HG02759 (cell line): ENCODE data around the gene SRSF8.

Experiments used
- ATAC-seq: cut with Tn5 transposase; IDR thresholded peaks from one replicate; pipeline ENCODE4 v1.9.1; 2021; ENCODE audit warnings: mild to moderate bottlenecking, moderate library complexity; ENCODE audit not compliant: unreplicated experiment

Gene SRSF8

DNA sequence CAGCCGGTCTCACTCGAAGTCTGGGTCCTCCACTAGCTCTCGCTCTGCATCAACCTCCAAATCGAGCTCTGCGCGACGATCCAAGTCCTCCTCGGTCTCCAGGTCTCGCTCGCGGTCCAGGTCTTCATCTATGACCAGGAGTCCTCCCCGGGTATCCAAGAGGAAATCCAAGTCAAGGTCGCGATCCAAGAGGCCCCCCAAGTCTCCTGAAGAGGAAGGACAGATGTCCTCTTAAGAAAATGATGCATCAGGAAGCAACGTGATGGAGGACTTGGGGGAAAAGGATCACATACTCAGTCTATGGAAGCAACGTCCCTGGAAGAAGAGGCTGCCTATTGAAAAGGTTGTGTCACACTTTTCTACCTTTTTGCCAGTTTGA, 1.1 kb downstream of the SRSF8 start:
- no peak for ATAC-seq

DNA sequence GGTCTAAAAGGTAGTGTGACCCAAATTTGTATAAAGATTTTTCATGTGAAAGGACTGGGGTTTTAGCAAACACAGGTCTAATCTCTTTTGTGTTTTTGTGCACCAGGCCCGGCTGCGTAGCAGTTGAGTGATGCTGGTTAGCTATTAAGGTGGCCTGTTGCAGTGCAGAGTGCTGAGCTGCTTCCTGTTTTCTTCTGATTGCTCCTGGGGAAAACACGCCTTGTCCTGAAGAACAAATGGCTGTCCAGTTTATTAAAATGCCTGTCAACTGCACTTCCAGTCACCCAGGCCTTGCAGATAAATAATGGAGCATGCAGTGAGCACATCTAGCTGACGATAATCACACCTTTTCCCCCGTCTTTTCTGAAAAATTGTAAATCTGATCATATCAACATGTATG, 1.8 kb downstream of the SRSF8 start:
- ATAC-seq, result peak; percentile 64

DNA sequence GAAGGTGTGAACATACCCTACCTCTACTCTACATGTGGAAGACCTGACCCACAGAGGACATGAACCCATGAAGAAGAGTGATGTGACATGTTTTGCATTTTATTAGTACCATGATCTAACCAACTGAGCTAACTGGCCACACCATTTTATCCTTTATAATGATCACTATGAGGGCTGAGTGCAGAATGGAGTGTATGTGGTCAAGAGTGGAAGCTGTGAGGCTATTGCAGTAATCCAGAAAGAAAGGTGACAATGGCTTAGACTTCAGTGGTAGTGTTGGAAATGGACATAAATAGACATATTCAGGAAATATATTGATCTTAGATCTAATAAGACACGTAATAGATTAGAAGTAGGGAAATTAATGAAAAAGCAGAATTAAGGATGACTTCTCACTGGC, 3.8 kb downstream of the SRSF8 start:
- no peak for ATAC-seq

DNA sequence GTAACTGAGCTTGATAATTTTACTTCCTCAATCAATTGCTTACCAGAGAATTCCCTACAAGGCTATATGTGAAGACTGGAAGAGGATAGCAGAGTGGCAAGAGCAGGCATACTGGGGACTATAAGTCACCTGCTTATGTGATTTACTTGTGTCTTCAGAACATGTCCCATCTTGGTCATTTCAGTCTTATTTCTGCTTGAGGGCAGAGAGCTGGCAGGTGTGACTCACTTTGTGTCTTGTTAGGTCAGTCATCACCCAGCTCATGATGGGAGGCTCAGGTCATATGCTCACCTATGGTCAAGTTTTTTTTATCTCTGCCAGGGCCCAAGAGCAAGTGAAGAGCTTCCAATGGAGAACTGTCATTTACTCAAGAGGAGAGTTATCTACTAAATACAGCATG, 6.2 kb downstream of the SRSF8 start:
- no peak for ATAC-seq

DNA sequence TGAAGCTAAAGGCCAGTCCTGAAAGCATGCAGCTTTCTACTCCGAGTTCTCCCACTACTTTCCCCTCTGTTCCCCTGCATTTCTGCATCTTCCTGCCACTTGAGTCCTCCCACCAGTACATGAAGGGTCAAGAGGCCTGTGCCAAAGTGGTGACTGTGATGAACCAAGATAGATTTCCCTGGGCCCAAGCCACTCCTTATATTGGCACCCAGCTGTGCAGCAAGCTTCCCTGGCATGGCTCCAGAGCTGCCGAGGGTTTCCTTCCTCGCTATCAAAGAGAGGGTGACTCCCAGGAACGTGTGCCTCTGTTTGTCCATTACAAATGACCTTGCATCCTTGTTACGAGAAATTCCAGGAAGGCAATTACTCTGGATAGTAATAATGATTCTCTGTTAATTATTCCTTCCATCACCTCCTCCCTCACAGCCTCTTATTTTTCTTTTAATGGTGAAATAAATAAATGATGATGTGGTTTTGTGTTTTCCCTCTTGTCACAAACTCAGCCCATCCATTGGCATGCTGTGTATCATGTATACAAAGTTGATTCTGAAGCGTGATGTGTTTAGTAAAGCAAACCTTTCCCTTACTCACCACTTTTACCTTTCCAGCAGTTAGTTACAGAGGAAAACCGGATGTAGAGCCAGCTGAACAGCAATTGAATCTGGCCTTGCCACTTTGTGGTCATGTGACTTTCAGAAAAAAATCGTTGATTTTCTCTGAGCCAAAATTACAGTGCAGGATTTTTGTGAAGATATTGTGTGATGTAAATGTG, 8.3 kb downstream of the SRSF8 start:
- ATAC-seq, result no peak

DNA sequence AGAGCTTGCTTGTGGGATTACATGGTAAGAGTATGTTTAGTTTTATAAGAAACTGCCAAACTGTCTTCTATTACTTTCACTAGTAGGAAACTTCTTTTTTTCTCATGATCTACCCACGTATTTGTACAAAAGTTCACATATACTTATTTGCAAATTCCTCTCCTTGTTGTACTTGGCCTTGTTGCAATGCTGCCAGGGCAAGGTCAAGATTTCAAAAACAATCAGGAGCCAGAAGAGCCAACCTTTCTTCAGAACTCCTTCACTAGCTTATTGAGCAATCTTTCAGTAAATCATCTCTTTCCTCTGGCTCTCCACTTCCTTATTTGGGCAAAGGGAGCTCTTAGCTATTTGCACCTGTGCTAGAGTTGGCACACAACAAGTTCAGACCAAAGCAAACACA, 9.7 kb downstream of the SRSF8 start:
- ATAC-seq, result peak; percentile 73

DNA sequence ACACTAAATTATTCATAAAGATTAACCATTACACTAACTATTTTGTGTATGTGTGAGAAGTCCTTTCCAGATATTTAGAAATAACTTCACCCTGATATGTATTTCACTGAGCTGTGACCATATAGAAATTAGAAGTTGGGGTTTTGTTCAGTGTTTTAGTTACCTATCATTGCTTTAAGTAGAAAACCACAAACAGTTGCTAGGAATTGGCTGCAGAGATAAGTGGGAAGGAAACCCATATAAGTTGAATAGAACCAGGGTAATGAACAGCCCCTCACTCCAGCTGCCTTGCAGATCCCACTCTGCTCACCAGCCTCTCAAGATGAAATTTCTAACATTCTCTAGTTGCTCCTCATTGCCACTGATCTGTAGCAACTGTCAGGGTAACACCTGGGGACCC, 10.3 kb downstream of the SRSF8 start:
- ATAC-seq, result no peak

DNA sequence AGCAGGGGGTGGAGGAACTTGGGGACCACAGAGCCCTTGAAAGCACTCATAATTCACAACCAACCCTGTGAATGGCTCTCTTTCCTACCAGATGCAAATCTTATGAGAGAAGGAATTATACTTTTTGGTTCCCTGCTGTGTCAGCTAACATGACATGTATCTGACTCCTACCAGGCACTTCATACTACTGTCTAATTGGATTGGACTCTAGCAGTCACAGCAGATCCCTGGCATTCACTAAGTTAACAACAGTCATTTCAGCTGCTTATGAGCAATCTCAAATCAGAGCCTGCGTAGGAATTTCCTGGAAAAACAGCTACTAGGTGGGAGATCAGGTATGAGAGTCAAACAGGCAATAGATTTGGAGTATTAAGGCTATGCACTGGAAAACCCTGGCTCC, 11.8 kb downstream of the SRSF8 start:
- ATAC-seq, result no peak

DNA sequence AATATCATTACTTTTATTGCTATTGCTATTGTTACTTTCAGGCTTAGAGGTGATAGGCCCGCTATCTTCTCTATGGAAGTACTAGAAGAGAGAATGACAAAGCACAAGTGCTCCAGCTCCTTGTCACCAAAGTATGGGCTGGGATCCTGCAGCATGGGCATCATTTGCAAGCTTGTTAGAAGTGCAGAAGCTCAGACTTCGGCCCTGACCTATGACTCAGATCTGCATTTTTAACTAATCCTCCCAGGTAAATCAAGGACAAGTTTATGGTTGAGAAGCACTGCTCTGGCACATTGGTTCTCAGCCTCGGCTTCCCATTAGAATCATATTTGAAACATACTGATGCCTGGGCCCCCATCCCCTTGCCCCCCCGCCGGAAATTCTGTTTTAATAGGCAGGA, 14.3 kb downstream of the SRSF8 start:
- ATAC-seq, result no peak

DNA sequence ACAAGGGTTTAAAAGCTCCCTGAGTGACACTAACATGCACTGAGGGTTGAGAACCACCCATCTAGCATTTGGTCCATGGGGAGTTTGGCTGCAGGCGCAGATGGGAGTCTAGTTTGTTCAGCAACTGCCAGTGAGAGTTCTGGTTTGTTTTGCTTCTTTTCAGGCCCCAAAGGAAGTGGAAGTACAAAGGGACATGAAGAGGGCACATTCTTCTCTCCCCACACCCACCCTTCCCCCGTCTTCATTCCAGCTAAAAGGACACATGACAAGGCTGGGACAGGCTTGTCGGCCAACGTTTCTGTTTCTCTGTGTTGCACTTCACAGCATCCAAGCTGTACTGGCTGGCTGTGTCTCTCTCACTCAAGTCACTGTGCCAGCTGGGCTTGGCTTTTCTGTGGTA, 14.7 kb downstream of the SRSF8 start:
- ATAC-seq, result no peak

DNA sequence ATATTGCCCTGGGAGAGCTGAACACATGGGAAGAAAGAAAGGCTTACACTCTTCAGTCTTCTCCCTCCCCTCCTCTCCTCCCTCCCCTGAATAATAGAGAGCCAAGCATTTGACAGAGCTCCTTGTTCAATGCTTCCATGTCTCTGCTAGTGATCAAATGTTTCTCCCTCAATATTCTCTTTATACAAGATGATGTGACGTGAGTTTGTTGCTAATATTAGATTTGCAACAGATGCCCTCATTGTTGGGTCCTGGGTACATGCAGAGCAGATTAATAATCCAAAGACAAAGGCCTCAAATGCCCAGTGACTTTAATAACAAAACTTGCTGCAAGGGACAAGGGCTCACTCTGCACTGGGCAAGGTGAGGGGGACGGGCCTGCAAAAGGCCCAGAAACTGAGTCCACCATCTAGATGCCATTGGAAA, 15.9 kb downstream of the SRSF8 start:
- ATAC-seq, result no peak

DNA sequence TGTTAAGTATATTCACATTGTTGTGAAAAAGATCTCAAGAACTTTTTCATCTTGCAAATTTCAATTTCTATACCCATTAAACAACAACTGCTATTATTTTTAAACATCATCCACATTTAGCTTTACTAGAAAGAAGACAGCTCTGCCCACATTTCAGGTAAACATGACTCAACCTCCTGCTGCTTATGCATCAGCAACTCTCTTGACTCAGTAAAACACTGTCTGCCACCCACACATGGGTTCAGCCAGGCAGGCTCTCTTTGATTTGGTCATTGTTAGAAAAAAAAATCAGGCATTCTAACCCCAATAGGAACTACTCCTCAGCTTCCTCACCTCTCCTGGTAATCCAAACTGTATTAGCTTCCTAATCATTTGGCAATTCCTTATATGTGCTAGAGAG, 17.8 kb downstream of the SRSF8 start:
- peak; percentile 47 for ATAC-seq

DNA sequence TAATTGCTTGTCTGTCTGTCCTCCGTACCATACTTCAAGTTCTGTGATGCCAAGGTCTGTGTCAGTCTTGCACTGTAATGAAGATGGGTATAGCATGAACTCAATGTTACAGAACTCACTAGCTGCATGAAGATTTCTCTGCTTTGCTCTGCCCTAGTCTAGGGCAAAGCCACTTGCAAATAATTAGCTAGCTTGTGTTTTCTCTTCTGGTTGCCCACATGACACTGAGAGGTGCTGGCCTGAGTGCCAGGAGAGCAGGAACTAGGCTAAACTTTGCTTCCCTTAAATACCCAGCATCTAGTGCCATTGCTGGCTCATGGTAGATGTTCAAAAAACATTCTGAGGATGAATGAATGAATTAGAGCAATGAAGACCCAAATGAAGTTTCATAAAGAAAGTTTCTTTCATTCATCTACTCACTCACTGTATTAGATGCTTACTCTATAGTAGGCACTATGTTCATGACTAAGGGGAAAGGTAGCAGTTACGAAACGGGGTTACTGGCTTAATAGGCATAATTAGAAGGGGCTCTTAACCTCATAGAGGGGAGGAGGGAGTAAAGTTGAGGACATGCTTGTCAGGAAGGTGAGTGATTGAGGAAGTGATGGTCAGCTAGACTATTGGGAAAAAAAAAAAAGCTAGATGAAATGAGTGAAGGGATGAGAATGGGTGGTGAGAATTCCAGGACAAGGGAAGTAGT, 18.5 kb downstream of the SRSF8 start:
- ATAC-seq, result no peak

DNA sequence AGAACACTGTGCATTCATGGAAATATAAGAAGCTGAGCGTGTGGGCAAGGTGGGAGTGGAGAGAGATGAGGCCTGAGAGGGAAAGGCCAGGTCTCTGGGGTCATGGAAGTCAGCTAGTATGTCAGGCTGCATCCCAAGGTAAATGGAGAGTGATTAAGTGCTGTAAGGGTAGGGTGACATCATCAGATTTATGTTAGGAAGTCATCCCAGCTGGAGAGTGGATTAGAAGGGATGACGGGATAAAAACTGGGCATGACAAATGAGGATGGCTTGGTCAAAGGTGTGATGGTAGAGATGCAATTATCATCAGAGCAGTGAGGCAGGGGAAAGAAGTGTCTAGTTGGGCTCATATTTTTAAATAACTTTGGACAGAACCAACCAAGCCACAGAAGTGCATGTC, 19.4 kb downstream of the SRSF8 start:
- ATAC-seq, result no peak

DNA sequence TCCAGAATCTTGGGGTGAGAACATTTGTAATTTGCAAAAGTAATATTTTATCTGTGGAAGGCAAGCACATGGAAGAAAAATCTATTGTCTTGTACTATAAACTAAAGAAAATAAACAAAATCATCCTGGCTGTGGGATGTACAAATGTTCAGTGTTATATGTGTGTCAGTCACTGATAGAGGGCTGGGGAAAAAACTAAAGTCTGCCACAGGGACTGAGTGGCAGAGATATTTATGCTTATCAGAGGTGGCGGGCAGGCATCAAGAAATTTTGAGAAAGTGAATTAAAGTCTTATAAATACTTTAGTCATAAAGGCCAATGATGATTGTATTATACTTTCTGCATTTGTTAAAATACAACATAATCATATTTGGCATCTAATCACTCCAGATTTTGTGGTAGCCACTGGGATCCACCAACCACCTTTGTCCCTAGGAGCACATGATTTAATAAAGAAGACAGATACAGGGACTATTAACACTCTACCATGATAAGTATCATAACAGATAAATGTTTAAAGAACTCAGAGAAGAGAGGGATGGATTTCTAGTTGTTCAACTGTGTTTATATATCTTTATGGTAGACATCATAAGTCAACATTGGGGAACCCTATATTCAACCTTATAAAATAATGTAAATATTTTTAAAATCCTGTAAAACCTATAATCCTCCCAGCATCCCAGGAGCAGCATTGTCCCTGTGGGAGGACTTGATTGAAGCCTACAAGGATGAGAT, 20.3 kb downstream of the SRSF8 start:
- ATAC-seq, result no peak

DNA sequence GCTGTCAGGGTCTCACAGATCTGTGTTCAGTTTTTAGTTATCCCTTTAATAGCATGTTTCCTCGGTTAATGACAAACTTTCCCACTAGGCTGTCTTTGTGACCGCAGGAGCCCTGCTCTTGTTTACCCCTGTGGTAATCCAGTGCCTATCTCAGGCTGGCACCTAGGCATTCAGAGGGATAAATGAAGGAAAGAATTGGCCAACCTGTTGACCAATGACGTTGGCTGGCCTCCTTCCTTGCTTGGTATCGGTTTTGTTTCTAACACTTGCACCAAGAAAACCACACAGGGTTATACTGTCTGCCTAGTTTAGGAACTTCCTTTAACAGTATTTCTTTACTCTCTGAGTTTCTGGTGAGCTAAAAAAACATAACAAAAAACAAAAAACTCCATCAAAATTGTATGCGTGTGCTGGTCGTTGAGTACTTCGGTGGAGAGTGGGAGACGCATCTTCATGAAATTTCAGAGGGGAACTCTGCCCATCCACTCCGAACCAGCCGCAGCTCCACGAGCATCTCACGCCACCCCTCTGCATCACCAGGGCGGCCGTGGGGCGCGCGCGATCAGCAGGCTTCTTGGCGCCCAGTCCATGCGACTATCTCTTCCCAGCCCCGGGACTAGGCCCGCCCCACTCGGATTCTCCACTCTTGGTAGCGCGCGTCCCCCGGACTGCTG, 22.4 kb downstream of the SRSF8 start:
- ATAC-seq, result peak; percentile 55

DNA sequence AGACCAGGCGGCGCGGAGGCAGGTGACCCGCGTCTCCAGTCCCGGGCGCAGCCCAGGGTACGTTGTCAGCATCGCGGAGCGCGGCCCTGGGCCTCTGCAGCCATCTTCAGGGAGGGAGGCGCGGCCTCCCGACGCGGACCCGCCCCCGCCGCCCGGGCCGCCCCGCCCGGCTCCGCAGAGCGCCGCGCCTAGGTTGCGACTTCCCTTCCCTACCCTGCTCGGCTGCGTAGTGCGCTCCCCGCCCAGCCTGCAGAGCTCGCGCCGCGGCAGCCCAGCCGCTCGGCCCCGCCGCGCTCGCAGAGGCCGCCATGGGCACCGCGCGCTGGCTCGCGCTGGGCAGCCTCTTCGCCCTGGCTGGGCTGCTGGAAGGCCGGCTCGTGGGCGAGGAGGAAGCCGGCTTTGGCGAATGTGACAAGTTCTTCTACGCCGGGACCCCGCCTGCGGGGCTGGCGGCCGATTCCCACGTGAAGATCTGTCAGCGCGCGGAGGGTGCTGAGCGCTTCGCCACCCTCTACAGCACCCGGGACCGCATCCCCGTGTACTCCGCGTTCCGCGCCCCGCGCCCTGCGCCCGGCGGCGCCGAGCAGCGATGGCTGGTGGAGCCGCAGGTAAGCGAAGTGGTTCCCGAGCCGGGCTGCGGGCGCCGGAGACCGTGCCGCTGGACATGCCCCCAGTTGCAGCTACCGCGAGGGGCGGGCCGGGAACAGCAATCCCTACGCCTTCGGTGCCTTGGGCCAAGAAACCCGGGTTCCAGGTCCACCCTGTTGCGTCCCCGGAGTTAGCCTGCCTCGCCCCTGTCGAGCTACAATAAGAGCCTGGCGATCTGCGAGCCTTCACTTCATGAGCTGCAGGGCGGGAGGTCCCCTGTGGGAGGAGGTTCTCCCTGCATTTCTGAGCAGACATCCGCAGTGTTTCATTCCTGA, 23.2 kb downstream of the SRSF8 start, which contains the start of gene ENDOD1:
ENDOD1 (plus strand) TSS at position 227 of the 923 bp plus-strand sequence; CDS start at position 309, 82 bp downstream.
- peak; percentile 88 for ATAC-seq

DNA sequence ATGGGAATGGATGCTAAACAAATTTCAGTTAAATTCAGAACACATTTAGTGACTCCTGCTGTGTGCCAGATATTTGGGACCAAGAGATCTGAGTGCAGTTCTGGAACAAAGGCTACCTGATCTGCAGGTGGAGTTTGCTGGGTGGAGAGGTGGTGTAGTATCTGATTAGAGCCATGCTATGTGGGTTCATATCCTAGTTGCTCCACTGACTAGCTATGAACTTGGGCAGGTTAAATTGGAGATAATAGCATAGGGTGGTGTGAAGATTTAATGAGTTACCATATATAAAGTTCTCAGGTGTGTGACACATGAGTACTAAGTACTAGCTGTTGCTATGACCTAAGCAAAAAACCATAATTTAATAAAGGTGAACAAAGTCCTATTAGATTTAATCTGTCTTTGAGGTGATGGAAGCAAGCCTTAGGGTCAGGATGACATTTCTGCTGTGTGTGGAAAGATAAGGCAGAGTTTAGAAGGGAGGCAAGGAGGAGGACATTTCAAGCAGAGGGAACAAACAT, 25.0 kb downstream of the SRSF8 start:
- ATAC-seq, result no peak

DNA sequence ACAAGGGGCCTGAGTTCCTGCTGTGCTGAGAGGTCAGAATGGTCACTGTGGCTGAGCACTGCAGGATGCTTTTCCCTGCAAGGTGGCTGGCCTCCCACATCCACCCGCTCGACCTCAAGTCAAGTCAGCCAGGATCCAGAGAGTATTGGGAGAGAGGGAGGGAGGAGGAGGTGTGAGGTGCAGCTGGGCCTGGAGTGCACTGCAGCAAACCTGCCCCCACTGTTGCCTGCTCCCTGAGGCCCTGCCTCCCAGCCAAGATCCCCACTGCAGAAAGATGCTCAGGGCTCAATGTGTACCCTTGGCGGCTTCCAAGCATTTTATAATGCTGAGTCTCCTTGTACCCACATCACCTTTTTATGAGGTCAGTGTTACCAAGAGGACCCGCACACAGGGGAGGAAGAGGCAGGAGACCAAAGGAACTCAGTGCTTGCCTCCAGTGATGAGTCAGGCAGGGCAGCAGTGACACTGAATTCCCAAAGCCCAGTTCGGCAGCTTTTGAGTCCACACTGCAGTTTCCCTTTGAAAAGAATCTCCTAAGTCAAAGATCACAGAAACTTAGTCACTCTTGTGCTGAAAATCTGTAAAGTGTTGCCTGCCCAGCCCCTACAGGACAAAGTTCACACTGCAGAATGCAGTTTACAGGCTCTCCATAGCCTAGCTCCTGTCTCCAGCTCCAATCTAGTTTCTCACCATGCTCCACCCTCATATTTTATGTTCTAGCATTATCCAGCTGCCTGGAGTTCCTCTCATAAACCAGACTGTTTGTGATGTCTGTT, 26.0 kb downstream of the SRSF8 start:
- ATAC-seq, result no peak
